ENCODE data around the gene CRYL1. TPM values are rescaled to one million over a fixed set of nuclear protein-coding genes. Genes with fewer than 3 reads are reported as not detected.

CRYL1 gene
- polyA plus RNA-seq, 3 donors: 35.0 to 70.2 (median 51.4) TPM

GRCh38 chr13:20457670-20458069 lies 68.0 kb downstream of the CRYL1 start:
- H3K27ac Mint-ChIP-seq: no peak overlapping the region
- WGBS (ENCODE audit: insufficient coverage): no CpG with 5 or more reads among the region's 6 CpGs
- H4K20me1 ChIP-seq (ENCODE audit: insufficient read depth, low read length): no peaks in the 10 kb centered on the region
- no peak overlapping the region for H3K4me3 Mint-ChIP-seq
- peaks cover 3% of the 10 kb centered on the region for H3K4me1 Mint-ChIP-seq
- H3K9me3 ChIP-seq (replicated peaks in 1 of 2; ENCODE audit: control insufficient read depth in 1 of 2, insufficient read depth in 1 of 2, low read length in 2 of 2): no peaks in the 10 kb centered on the region
- no peaks in the 10 kb centered on the region for H3K27me3 ChIP-seq (ENCODE audit: control insufficient read depth in 2 of 2, insufficient read depth in 2 of 2, low read length in 2 of 2)
- no peaks in the 10 kb centered on the region for H3K4me1 ChIP-seq (ENCODE audit: control insufficient read depth in 1 of 2, insufficient read depth in 2 of 2, low read length in 2 of 2)
- intact Hi-C loops (cut with micrococcal nuclease): no loop called here
- peaks cover 0 to 7% (median 2%) of the 10 kb centered on the region in 7 donors for H3K9me3 Mint-ChIP-seq
- no peak overlapping the region for H3K9ac ChIP-seq (ENCODE audit: insufficient read depth, low read length, poor library complexity, severe bottlenecking)
- DNase-seq: no peak
- TF ChIP-seq, protein P1, sequence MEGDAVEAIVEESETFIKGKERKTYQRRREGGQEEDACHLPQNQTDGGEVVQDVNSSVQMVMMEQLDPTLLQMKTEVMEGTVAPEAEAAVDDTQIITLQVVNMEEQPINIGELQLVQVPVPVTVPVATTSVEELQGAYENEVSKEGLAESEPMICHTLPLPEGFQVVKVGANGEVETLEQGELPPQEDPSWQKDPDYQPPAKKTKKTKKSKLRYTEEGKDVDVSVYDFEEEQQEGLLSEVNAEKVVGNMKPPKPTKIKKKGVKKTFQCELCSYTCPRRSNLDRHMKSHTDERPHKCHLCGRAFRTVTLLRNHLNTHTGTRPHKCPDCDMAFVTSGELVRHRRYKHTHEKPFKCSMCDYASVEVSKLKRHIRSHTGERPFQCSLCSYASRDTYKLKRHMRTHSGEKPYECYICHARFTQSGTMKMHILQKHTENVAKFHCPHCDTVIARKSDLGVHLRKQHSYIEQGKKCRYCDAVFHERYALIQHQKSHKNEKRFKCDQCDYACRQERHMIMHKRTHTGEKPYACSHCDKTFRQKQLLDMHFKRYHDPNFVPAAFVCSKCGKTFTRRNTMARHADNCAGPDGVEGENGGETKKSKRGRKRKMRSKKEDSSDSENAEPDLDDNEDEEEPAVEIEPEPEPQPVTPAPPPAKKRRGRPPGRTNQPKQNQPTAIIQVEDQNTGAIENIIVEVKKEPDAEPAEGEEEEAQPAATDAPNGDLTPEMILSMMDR (IDR thresholded peaks at IDR 0.05): no peak
- H3K27me3 Mint-ChIP-seq (ENCODE audit: low read depth in 3 of 3): peaks cover 0 to 3% (median 0%) of the 10 kb centered on the region in 3 donors
- H3K36me3 ChIP-seq (replicated peaks in 1 of 2; ENCODE audit: control insufficient read depth in 1 of 2, insufficient read depth in 2 of 2, low read length in 2 of 2): no peaks in the 10 kb centered on the region
- H3K4me2 ChIP-seq (replicated peaks; ENCODE audit: extremely low read depth, low read length, poor library complexity, severe bottlenecking): no peak overlapping the region
- no peak overlapping the region for H3K4me3 ChIP-seq (replicated peaks in 1 of 3; ENCODE audit: low read depth in 2 of 3, low read length in 3 of 3)
- H3K79me2 ChIP-seq (ENCODE audit: insufficient read depth, low read length): no peaks in the 10 kb centered on the region
- no peak overlapping the region for H3K27ac ChIP-seq (ENCODE audit: low read depth in 1 of 2, low read length in 2 of 2)
- peaks cover 0 to 2% of the 10 kb centered on the region in 2 donors for H3K36me3 Mint-ChIP-seq
- no peak overlapping the region for H2AFZ ChIP-seq (ENCODE audit: insufficient read depth, low read depth, low read length, poor library complexity, severe bottlenecking)

DNA sequence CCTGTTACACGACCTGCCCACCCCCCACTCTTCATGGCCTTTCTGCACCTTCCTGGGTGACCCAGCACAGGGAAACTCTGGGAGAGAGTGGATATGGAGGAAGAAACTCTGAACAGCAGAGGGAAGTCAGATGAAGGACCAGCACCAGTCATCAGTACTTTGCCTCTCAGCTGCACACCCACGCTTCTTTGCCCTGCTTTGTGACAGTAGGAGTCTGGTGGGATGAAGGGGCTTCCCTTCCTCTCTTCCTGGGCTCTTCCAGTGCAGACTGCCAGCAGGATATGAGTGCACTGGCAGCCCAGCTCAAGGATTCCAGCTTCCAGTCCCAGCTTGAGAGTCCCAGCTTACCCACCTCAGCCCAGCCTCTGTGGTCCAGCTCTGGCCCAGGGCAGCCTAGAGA lies 68.9 kb downstream of the CRYL1 start:
- no peak overlapping the region for H3K4me3 ChIP-seq (replicated peaks in 1 of 3; ENCODE audit: low read depth in 2 of 3, low read length in 3 of 3)
- TF ChIP-seq, protein P1 (IDR thresholded peaks at IDR 0.05): no peak
- H3K4me1 ChIP-seq (ENCODE audit: control insufficient read depth in 1 of 2, insufficient read depth in 2 of 2, low read length in 2 of 2): no peaks in the 10 kb centered on the region
- DNase-seq: no peak
- H3K9me3 Mint-ChIP-seq: peaks cover 0 to 7% (median 2%) of the 10 kb centered on the region in 7 donors
- no peak overlapping the region for H3K27ac ChIP-seq (ENCODE audit: low read depth in 1 of 2, low read length in 2 of 2)
- peaks cover 0 to 3% (median 0%) of the 10 kb centered on the region in 3 donors for H3K27me3 Mint-ChIP-seq (ENCODE audit: low read depth in 3 of 3)
- 100% methylated on average over 1 of the region's 2 CpGs for WGBS (ENCODE audit: insufficient coverage)
- no peak overlapping the region for H3K4me2 ChIP-seq (replicated peaks; ENCODE audit: extremely low read depth, low read length, poor library complexity, severe bottlenecking)
- no peaks in the 10 kb centered on the region for H3K79me2 ChIP-seq (ENCODE audit: insufficient read depth, low read length)
- H3K27ac Mint-ChIP-seq: no peak overlapping the region
- H3K9ac ChIP-seq (ENCODE audit: insufficient read depth, low read length, poor library complexity, severe bottlenecking): no peak overlapping the region
- intact Hi-C loops (cut with micrococcal nuclease): no loop called here
- H3K4me3 Mint-ChIP-seq: no peak overlapping the region
- no peak overlapping the region for H2AFZ ChIP-seq (ENCODE audit: insufficient read depth, low read depth, low read length, poor library complexity, severe bottlenecking)
- peaks cover 0 to 2% of the 10 kb centered on the region in 2 donors for H3K36me3 Mint-ChIP-seq
- no peaks in the 10 kb centered on the region for H3K36me3 ChIP-seq (replicated peaks in 1 of 2; ENCODE audit: control insufficient read depth in 1 of 2, insufficient read depth in 2 of 2, low read length in 2 of 2)
- H3K9me3 ChIP-seq (replicated peaks in 1 of 2; ENCODE audit: control insufficient read depth in 1 of 2, insufficient read depth in 1 of 2, low read length in 2 of 2): no peaks in the 10 kb centered on the region
- no peaks in the 10 kb centered on the region for H3K27me3 ChIP-seq (ENCODE audit: control insufficient read depth in 2 of 2, insufficient read depth in 2 of 2, low read length in 2 of 2)
- H4K20me1 ChIP-seq (ENCODE audit: insufficient read depth, low read length): no peaks in the 10 kb centered on the region
- peaks cover 3% of the 10 kb centered on the region for H3K4me1 Mint-ChIP-seq
